K562 (cell line): ENCODE data around the gene NPR1. TPM values are rescaled to one million over a fixed set of nuclear protein-coding genes. Genes with fewer than 3 reads are reported as not detected.

Experiments
- ATAC-seq: fragments of 200-7000 bp; cut with Tn5 transposase; 3 replicates; pipeline ENCODE4 v1.9.1; 2020; ENCODE audit warnings: moderate library complexity
- BruUV-seq: library from RNA; stranded (reverse); fragments of 400-500 nt; replicated peaks from 2 replicates; lab custom pipeline; 2021; lab: Mats Ljungman, UMichigan
- CTCF ChIA-PET: fragments of 300-600 bp; formaldehyde crosslinking; extraction: SDS; loops from one replicate; lab custom pipeline; 2021; ENCODE audit warnings: low intra/inter-chr PET ratio; lab: Yijun Ruan, JAX
- POLR2A ChIA-PET: fragments of 300-600, 350-650 bp; sonication (Branson Sonifier 250); formaldehyde crosslinking; extraction: SDS; loops from one replicate; lab custom pipeline; 2021; ENCODE audit warnings: antibody characterized with exemption, inconsistent platforms; lab: Yijun Ruan, JAX
- DNase-seq, 4 experiments: peaks; one replicate each; pipeline versions ENCODE4 v3.0.0 to v3.0.0-alpha.2; 2011 to 2018; ENCODE audit warnings: low spot score in 3 of 4, mixed read lengths in 3 of 4; ENCODE audit errors: extremely low read depth in 1 of 4
- FAIRE-seq: peaks from 2 replicates; lab custom pipeline; 2011; peaks lifted over from hg19 to GRCh38; lab: Jason Lieb, UNC
- H2AFZ ChIP-seq: 2 replicates; pipeline ENCODE4 v1.6.0; 2011; ENCODE audit warnings: low read depth, low read length, control low read depth, inconsistent platforms
- H3K27ac ChIP-seq: fragments of 200-600 bp; 3 replicates; pipeline ENCODE4 v1.8.0; 2011; ENCODE audit warnings: low read depth, mild to moderate bottlenecking, control low read depth, inconsistent platforms, low read length, moderate library complexity, mixed read lengths; ENCODE audit errors: extremely low read depth
- H3K27me3 ChIP-seq, 2 experiments: fragments of 300-600 bp in 1 of 2; 2 replicates in 1 of 2; 3 replicates in 1 of 2; pipeline versions ENCODE4 v1.6.0 to v1.8.0; 2011; ENCODE audit warnings: inconsistent platforms in 2 of 2, low read length in 2 of 2, mild to moderate bottlenecking in 1 of 2, mixed read lengths in 1 of 2, moderate library complexity in 1 of 2; ENCODE audit not compliant: control insufficient read depth in 2 of 2, insufficient read depth in 2 of 2
- H3K36me3 ChIP-seq: fragments of 300-600 bp; 3 replicates; pipeline ENCODE4 v1.8.0; 2011; ENCODE audit warnings: mild to moderate bottlenecking, low read length, inconsistent platforms; ENCODE audit not compliant: control insufficient read depth, insufficient read depth
- H3K4me1 ChIP-seq, 2 experiments: fragments of 200-600 bp in 1 of 2; replicated peaks in 1 of 2; 2 replicates in 1 of 2; 3 replicates in 1 of 2; pipeline versions ENCODE4 v1.5.1 to v1.8.0; 2011; ENCODE audit warnings: inconsistent platforms in 2 of 2, low read length in 2 of 2, mild to moderate bottlenecking in 1 of 2, mixed read lengths in 1 of 2, moderate library complexity in 1 of 2; ENCODE audit not compliant: control insufficient read depth in 2 of 2, insufficient read depth in 2 of 2
- H3K4me2 ChIP-seq: 2 replicates; pipeline ENCODE4 v1.6.1; 2011; ENCODE audit warnings: low read length, control low read depth, inconsistent platforms, mixed read lengths; ENCODE audit not compliant: insufficient read depth
- H3K4me3 ChIP-seq: fragments of 200-600 bp; sonication (generic), shearing (Covaris generic); 2 replicates; pipeline ENCODE4 v1.5.1; 2016; ENCODE audit warnings: control low read depth, inconsistent platforms
- H3K79me2 ChIP-seq: fragments of 200-600 bp; 3 replicates; pipeline ENCODE4 v1.8.0; 2011; ENCODE audit warnings: low read length, inconsistent platforms; ENCODE audit not compliant: control insufficient read depth, insufficient read depth
- H3K9ac ChIP-seq, 2 experiments: 2 replicates each; pipeline versions ENCODE4 v1.6.0 to v1.6.1; 2011; ENCODE audit warnings: low read depth in 2 of 2, low read length in 2 of 2, control low read depth in 1 of 2, inconsistent platforms in 1 of 2, mild to moderate bottlenecking in 1 of 2, mixed read lengths in 1 of 2; ENCODE audit not compliant: insufficient read depth in 1 of 2
- H3K9me1 ChIP-seq: one replicate; pipeline ENCODE4 v1.6.0; 2011; ENCODE audit warnings: inconsistent platforms, mild to moderate bottlenecking, low read length, moderate library complexity; ENCODE audit not compliant: control insufficient read depth, insufficient read depth
- H3K9me3 ChIP-seq: replicated peaks from 2 replicates; pipeline ENCODE4 v1.5.1; 2011; ENCODE audit warnings: low read depth, low read length, inconsistent platforms; ENCODE audit not compliant: control insufficient read depth, insufficient read depth
- H4K20me1 ChIP-seq: replicated peaks from 2 replicates; pipeline ENCODE4 v1.6.1; 2011; ENCODE audit warnings: low read length, inconsistent platforms, mixed read lengths; ENCODE audit not compliant: control insufficient read depth, insufficient read depth
- BRD4 ChIP-seq: fragments of 200-600 bp; sonication (generic); IDR thresholded peaks from 2 replicates; pipeline ENCODE4 v1.6.1; 2017; ENCODE audit warnings: inconsistent platforms
- ETV5 ChIP-seq: sonication (generic); formaldehyde crosslinking; IDR thresholded peaks from 2 replicates; pipeline ENCODE4 v1.4.0; 2020; ENCODE audit warnings: low read depth, mild to moderate bottlenecking, missing genetic modification reagents
- FOXA3 ChIP-seq, 2 experiments: fragments of 450-650 bp in 1 of 2; sonication (generic) in 1 of 2; formaldehyde crosslinking; IDR thresholded peaks in 1 of 2; conservative IDR thresholded peaks in 1 of 2; 2 replicates each; pipeline versions ENCODE4 v1.4.0 to v1.8.0; 2020 to 2022; ENCODE audit warnings: mild to moderate bottlenecking in 2 of 2, missing genetic modification reagents in 1 of 2
- ID3 ChIP-seq, 2 experiments: fragments of 250-450 bp in 1 of 2; fragments of 450-650 bp in 1 of 2; sonication (Bioruptor Pico) in 1 of 2; IDR thresholded peaks; 2 replicates each; pipeline versions ENCODE4 v1.6.1 to v1.8.0; 2016 to 2021; ENCODE audit warnings: mild to moderate bottlenecking in 2 of 2, moderate library complexity in 2 of 2, missing compliant biosample characterization in 1 of 2, missing genetic modification characterization in 1 of 2
- PHF20 ChIP-seq: fragments of 450-650 bp; IDR thresholded peaks from 2 replicates; pipeline ENCODE4 v1.6.1; 2018; ENCODE audit not compliant: partially characterized antibody
- PML ChIP-seq: IDR thresholded peaks from 2 replicates; pipeline ENCODE4 v1.6.1; 2012; ENCODE audit warnings: low read length, inconsistent platforms
- PTBP1 ChIP-seq: fragments of 200-400 bp; formaldehyde crosslinking; IDR thresholded peaks from 2 replicates; pipeline ENCODE4 v1.6.1; 2017; ENCODE audit warnings: low read depth, low read length
- RBFOX2 ChIP-seq: fragments of 200-400 bp; formaldehyde crosslinking; IDR thresholded peaks from 2 replicates; pipeline ENCODE4 v1.6.1; 2017; ENCODE audit warnings: low read depth, mild to moderate bottlenecking, low read length, moderate library complexity
- RBM15 ChIP-seq: fragments of 200-400 bp; formaldehyde crosslinking; IDR thresholded peaks from 2 replicates; pipeline ENCODE4 v1.6.1; 2018; ENCODE audit warnings: mild to moderate bottlenecking, low read length, moderate library complexity; ENCODE audit not compliant: insufficient read depth
- SIRT6 ChIP-seq: IDR thresholded peaks from one replicate; pipeline ENCODE4 v1.6.1; 2012; ENCODE audit warnings: low read depth, mild to moderate bottlenecking, control low read depth, inconsistent platforms, low read length, moderate library complexity
- SNAPC5 ChIP-seq: fragments of 250-450 bp; sonication (Bioruptor Pico); IDR thresholded peaks from 2 replicates; pipeline ENCODE4 v1.8.0; 2021; ENCODE audit warnings: moderate library complexity, mild to moderate bottlenecking, inconsistent platforms
- ZNF408 ChIP-seq: fragments of 250-450 bp; sonication (Bioruptor Pico); IDR thresholded peaks from 2 replicates; pipeline ENCODE4 v1.4.0; 2020; ENCODE audit warnings: low read depth, mild to moderate bottlenecking, moderate library complexity
- ZNF431 ChIP-seq: sonication (generic); formaldehyde crosslinking; IDR thresholded peaks from 2 replicates; pipeline ENCODE4 v1.8.0; 2022; ENCODE audit warnings: mild to moderate bottlenecking, missing genetic modification reagents
- WGBS: fragments of 100-300 bp; shearing (Covaris generic); methylation state at CpG from one replicate; pipeline ENCODE4 v1.1.6; 2016; ENCODE audit warnings: low coverage, mixed read lengths; ENCODE audit not compliant: insufficient coverage; ENCODE audit errors: missing lambda C conversion rate; 5-methylcytosine and 5-hydroxymethylcytosine counted together
- in situ Hi-C: fragments of 300-500 bp; cut with MboI; formaldehyde crosslinking; loops from 4 replicates; pipeline ENCODE4 v1.15.0; 2018; ENCODE audit warnings: inconsistent platforms, mixed read lengths
- intact Hi-C: fragments of 100-400 bp; cut with micrococcal nuclease; formaldehyde crosslinking; loops from 2 replicates; pipeline ENCODE4 v1.14.2; 2022
- polyA plus RNA-seq, 8 experiments: library from polyadenylated mRNA; depleted of rRNA in 4 of 8; stranded (reverse) in 5 of 8; unstranded in 3 of 8; fragments of >200 nt; fragmentation: Nextera tagmentation in 2 of 8; fragmentation: Illumina TruSeq in 1 of 8; extraction: Ambion mirVana in 2 of 8; extraction: Trizol in 1 of 8; gene quantifications; 2 replicates each; pipeline versions ENCODE4 v1.2.1 to v1.2.3, GENCODE V29; 2011 to 2014; ENCODE audit warnings: inconsistent platforms in 1 of 8, missing spikeins in 1 of 8
- total RNA-seq, 7 experiments: library from RNA; depleted of rRNA in 6 of 7; stranded (reverse); fragments of >200 nt in 6 of 7; fragmentation: Illumina TruSeq in 2 of 7; extraction: Trizol in 2 of 7; gene quantifications; 2 replicates each; pipeline versions ENCODE4 v1.2.1 to v1.2.3, GENCODE V29; 2011 to 2021; ENCODE audit warnings: low replicate concordance in 1 of 7
- TF ChIP-seq, protein P1 (sequence below): sonication (generic); formaldehyde crosslinking; IDR thresholded peaks from 2 replicates; pipeline ENCODE4 v1.8.0; 2022; ENCODE audit warnings: missing genetic modification reagents, mild to moderate bottlenecking, moderate library complexity, borderline replicate concordance

Gene NPR1
- total and polyA plus RNA-seq, 9 of the 15 experiments (the other 6 are each of a cell fraction or from before 2014, with no cell fraction given) = 0.05 to 0.16 (median 0.06) TPM; not detected in 6

GRCh38 chr1:153636312-153636711 lies 42.2 kb upstream of the NPR1 start:
- no peaks in the 10 kb centered on the region for H3K27me3 ChIP-seq
- H3K9me3 ChIP-seq = no peaks in the 10 kb centered on the region
- peaks cover 57% of the 10 kb centered on the region for H3K79me2 ChIP-seq
- no TSS peak for BruUV-seq
- no peak overlapping the region for H2AFZ ChIP-seq
- H3K9ac ChIP-seq = peak overlapping the region in 1 of 2 experiments; percentile 70; a peak in 1 of 4 replicates
- peaks cover 58% of the 10 kb centered on the region for H3K36me3 ChIP-seq
- CTCF ChIA-PET = no interaction called here
- 97% methylated on average over 9 of the region's 9 CpGs for WGBS
- no peak for DNase-seq
- peak; percentile 33; the same call in 1 of the 2 replicates for TF ChIP-seq RBFOX2
- TF ChIP-seq ZNF408 = no peak
- no peak for TF ChIP-seq RBM15
- H3K4me2 ChIP-seq = peak overlapping the region; percentile 88; the same call in 1 of the 2 replicates
- intact Hi-C loops = no loop called here
- no peaks in the 10 kb centered on the region for H3K9me1 ChIP-seq
- no peak for ATAC-seq
- POLR2A ChIA-PET = interaction anchor here (0.9 to 11.6 kb wide), 2 partner anchors 9 to 13 kb away, joined by 3 to 205 read pairs; partner anchors contain the start of gene S100A13
- no peak overlapping the region for H3K4me3 ChIP-seq
- in situ Hi-C loops = no loop called here
- peaks cover 10 to 13% of the 10 kb centered on the region in 2 experiments; a peak in 4 of 5 replicates for H3K4me1 ChIP-seq
- H4K20me1 ChIP-seq = no peaks in the 10 kb centered on the region; the same call in 1 of the 2 replicates
- no peak for FAIRE-seq
- H3K27ac ChIP-seq = no peak overlapping the region

- no peak for ATAC-seq
- POLR2A ChIA-PET = interaction anchor here (0.6 to 11.6 kb wide), 6 partner anchors 10 to 290 kb away, joined by 3 to 205 read pairs (median 6); partner anchors contain the start of genes S100A1 and S100A13
- BruUV-seq = no TSS peak
- H3K27ac ChIP-seq = no peak overlapping the region
- H4K20me1 ChIP-seq = no peaks in the 10 kb centered on the region; the same call in 1 of the 2 replicates
- peaks cover 57% of the 10 kb centered on the region for H3K79me2 ChIP-seq
- no peak for DNase-seq
- peaks cover 9 to 10% of the 10 kb centered on the region in 2 experiments; a peak in 4 of 5 replicates for H3K4me1 ChIP-seq
- no peaks in the 10 kb centered on the region for H3K27me3 ChIP-seq
- no peaks in the 10 kb centered on the region for H3K9me3 ChIP-seq
- CTCF ChIA-PET = no interaction called here
- intact Hi-C loops (no loop called here), in situ Hi-C loops (no loop called here)
- H2AFZ ChIP-seq = no peak overlapping the region
- no peak overlapping the region for H3K4me2 ChIP-seq
- H3K9me1 ChIP-seq = no peaks in the 10 kb centered on the region
- H3K4me3 ChIP-seq = no peak overlapping the region
- H3K36me3 ChIP-seq = peaks cover 78% of the 10 kb centered on the region
- WGBS = 95% methylated on average over 6 of the region's 6 CpGs
- no peak for TF ChIP-seq SIRT6
- TF ChIP-seq PML = no peak
- TF ChIP-seq ID3 (CRISPR knock-in tag; IDR thresholded peaks at IDR 0.05) = no peak
- no peak for TF ChIP-seq ID3 (tag; IDR thresholded peaks at IDR 0.05)
- TF ChIP-seq PHF20 = no peak
- TF ChIP-seq ZNF431 (CRISPR knock-in tag) = no peak
- no peak for TF ChIP-seq PTBP1
- TF ChIP-seq, protein P1, sequence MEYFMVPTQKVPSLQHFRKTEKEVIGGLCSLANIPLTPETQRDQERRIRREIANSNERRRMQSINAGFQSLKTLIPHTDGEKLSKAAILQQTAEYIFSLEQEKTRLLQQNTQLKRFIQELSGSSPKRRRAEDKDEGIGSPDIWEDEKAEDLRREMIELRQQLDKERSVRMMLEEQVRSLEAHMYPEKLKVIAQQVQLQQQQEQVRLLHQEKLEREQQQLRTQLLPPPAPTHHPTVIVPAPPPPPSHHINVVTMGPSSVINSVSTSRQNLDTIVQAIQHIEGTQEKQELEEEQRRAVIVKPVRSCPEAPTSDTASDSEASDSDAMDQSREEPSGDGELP (CRISPR knock-in tag) = no peak
- TF ChIP-seq FOXA3 (CRISPR knock-in tag; conservative IDR thresholded peaks at IDR 0.05 in 1 of 2, IDR thresholded peaks at IDR 0.05 in 1 of 2) = no peak
- TF ChIP-seq BRD4 = no peak
- TF ChIP-seq ETV5 (CRISPR knock-in tag) = no peak
- TF ChIP-seq SNAPC5 (CRISPR knock-in tag) = no peak
- no peak for FAIRE-seq
- no peak overlapping the region for H3K9ac ChIP-seq
These were observed 40.2 kb upstream of the NPR1 start for GRCh38 chr1:153638261-153638660.
